Hepatic stellate cell (primary cell): ENCODE results near the gene FRY.

Experiments used
- DNase-seq: peaks from one replicate; pipeline ENCODE4 v3.0.0; 2011; ENCODE audit warnings: low spot score

Gene FRY

GRCh38 chr13:32135056-32135390 is 103.4 kb downstream of the FRY start:
- peak; percentile 41 for DNase-seq

GRCh38 chr13:32135655-32136054 is 104.1 kb downstream of the FRY start:
- DNase-seq = peak; percentile 37

GRCh38 chr13:32136061-32136460 is 104.5 kb downstream of the FRY start:
- DNase-seq = no peak

GRCh38 chr13:32136716-32137115 is 105.1 kb downstream of the FRY start:
- no peak for DNase-seq

GRCh38 chr13:32139251-32139650 is 107.7 kb downstream of the FRY start:
- no peak for DNase-seq

GRCh38 chr13:32140109-32140508 is 108.5 kb downstream of the FRY start:
- no peak for DNase-seq

GRCh38 chr13:32141462-32141861 is 109.9 kb downstream of the FRY start:
- no peak for DNase-seq

GRCh38 chr13:32142115-32142514 is 110.5 kb downstream of the FRY start:
- no peak for DNase-seq

- DNase-seq = no peak
Observed at GRCh38 chr13:32142956-32143375, 111.4 kb downstream of the FRY start.

- DNase-seq = no peak
Observed at GRCh38 chr13:32147193-32147592, 115.6 kb downstream of the FRY start.

GRCh38 chr13:32147976-32148375 is 116.4 kb downstream of the FRY start:
- no peak for DNase-seq

GRCh38 chr13:32150239-32150638 is 118.7 kb downstream of the FRY start:
- DNase-seq = no peak

- DNase-seq = no peak
Observed at GRCh38 chr13:32150794-32151193, 119.2 kb downstream of the FRY start.

GRCh38 chr13:32151240-32151639 is 119.7 kb downstream of the FRY start:
- no peak for DNase-seq

GRCh38 chr13:32153056-32153455 is 121.5 kb downstream of the FRY start:
- peak; percentile 34 for DNase-seq

- DNase-seq = no peak
Observed at GRCh38 chr13:32159137-32159869, 127.7 kb downstream of the FRY start.

GRCh38 chr13:32162395-32163005 is 130.9 kb downstream of the FRY start:
- DNase-seq = no peak

GRCh38 chr13:32164622-32165268 is 133.2 kb downstream of the FRY start:
- peak; percentile 18 for DNase-seq

- DNase-seq = no peak
Observed at GRCh38 chr13:32165796-32166195, 134.2 kb downstream of the FRY start.

- DNase-seq = no peak
Observed at GRCh38 chr13:32168131-32168530, 136.6 kb downstream of the FRY start.

- no peak for DNase-seq
Observed at GRCh38 chr13:32170841-32171240, 139.3 kb downstream of the FRY start.

- no peak for DNase-seq
Observed at GRCh38 chr13:32173881-32174280, 142.3 kb downstream of the FRY start.

- DNase-seq = no peak
Observed at GRCh38 chr13:32174366-32174765, 142.8 kb downstream of the FRY start.

GRCh38 chr13:32175307-32175706 is 143.7 kb downstream of the FRY start:
- DNase-seq = no peak
